NT2/D1 (cell line): ENCODE measurements around the gene PKNOX2.

Experiments used
- DNase-seq: peaks from one replicate; pipeline ENCODE4 v3.0.0-alpha.2; 2011; ENCODE audit warnings: low read depth, low spot score
- H3K27me3 ChIP-seq: 2 replicates; pipeline ENCODE4 v1.6.0; 2011; ENCODE audit warnings: mild to moderate bottlenecking; ENCODE audit not compliant: insufficient read length, insufficient read depth
- H3K36me3 ChIP-seq: 2 replicates; pipeline ENCODE4 v1.6.1; 2011; ENCODE audit warnings: mild to moderate bottlenecking, low read length, mixed read lengths; ENCODE audit not compliant: insufficient read depth, insufficient read length
- H3K4me1 ChIP-seq: 2 replicates; pipeline ENCODE4 v1.5.1; 2011; ENCODE audit not compliant: insufficient read depth, insufficient read length
- H3K4me3 ChIP-seq: 2 replicates; pipeline ENCODE4 v1.5.1; 2011; ENCODE audit warnings: low read depth; ENCODE audit not compliant: insufficient read length
- H3K9ac ChIP-seq: 2 replicates; pipeline ENCODE4 v1.6.0; 2011; ENCODE audit warnings: low read depth; ENCODE audit not compliant: insufficient read length
- H3K9me3 ChIP-seq: 2 replicates; pipeline ENCODE4 v1.5.1; 2011; ENCODE audit warnings: mild to moderate bottlenecking, low read length; ENCODE audit not compliant: insufficient read depth
- SUZ12 ChIP-seq: IDR thresholded peaks from 2 replicates; pipeline ENCODE4 v1.6.1; 2011; ENCODE audit not compliant: insufficient read length, insufficient read depth; ENCODE audit errors: extremely low read depth
- YY1 ChIP-seq: IDR thresholded peaks from 2 replicates; pipeline ENCODE4 v1.6.1; 2011; ENCODE audit not compliant: insufficient read length, insufficient read depth
- ZNF274 ChIP-seq: IDR thresholded peaks from 2 replicates; pipeline ENCODE4 v1.6.1; 2011; ENCODE audit warnings: mild to moderate bottlenecking, low read depth, low read length

The PKNOX2 gene

DNA sequence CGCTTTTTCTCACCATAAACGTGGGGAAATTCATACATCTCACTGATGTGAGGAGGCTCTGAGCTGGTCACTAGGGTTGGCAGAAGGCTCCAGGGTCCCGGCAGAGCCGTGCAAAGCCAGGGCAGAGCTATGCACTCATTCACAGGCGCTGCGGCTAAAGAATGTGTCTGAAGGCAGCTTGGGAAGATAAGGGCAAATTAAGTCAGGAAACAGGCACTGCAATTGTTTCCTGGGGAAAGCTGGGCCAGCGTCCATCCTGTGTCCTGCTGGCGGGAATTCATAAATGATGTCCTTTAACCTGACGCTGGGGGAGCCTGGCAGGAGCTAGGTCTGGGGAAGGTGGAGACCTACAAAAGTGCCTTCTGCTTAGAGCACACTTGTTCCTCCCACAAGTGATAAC is 27.6 kb downstream of the PKNOX2 start:
- Histone ChIP-seq H3K4me1 (peaks cover 2% of the 10 kb centered on the region), H3K4me3 (no peak overlapping the region), H3K9ac (no peak overlapping the region), H3K36me3 (peaks cover 6% of the 10 kb centered on the region), H3K27me3 (no peaks in the 10 kb centered on the region), H3K9me3 (peaks cover under 1% of the 10 kb centered on the region)
- TF ChIP-seq SUZ12 (no peak), ZNF274 (no peak), YY1 (no peak)
- DNase-seq, result no peak

DNA sequence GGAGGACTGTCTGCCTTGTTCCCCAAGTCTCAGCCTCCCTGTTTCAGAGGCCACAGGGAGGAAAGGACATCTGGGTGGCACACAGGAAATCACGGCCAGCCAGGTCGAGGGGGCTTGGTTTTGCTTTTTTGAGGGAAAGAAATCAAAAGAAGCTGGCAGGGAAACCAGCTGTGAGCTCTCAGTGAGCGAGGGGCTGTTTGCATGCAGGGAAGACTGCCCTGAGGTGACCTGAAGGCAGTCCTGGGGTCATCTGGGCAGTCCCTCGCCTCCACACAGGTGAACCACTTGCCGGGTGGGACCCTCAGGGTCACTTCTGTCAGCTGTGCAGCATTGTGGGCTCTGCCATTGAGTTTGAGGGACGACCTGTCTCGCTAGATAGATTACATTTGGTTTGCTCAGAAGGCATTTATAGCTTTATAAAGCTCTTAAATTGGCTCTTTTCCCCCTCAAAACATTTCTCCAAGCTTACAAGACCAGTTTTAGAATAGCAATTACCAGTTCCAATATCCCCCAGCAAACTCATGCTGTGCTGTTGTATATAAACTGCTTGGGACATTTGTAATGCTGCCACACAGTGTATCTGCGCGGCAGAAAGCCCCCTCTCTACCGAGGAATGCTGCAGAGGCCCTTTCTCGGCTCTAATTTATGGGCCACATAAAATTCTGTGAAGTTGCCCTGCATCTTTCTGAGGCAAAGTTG is 28.3 kb downstream of the PKNOX2 start:
- peaks cover 2% of the 10 kb centered on the region for H3K4me1 ChIP-seq

DNA sequence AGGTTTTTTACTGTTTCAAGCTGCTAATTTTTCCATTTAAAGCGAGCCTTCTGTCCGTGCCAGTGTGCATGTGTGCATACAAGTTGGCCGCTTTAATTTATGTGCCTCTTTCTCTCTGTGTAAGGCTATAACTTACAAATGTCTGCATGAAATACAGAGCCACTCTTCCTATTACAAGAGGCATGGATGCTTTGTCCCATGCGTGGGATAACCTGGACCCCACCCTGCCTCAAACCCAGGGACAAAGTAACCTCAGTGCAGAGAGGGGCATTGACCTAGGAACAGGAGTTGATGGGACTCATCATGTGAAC is 28.8 kb downstream of the PKNOX2 start:
- Histone ChIP-seq H3K4me1 (peaks cover 2% of the 10 kb centered on the region), H3K9me3 (no peaks in the 10 kb centered on the region; the same call in 1 of the 2 replicates), H3K36me3 (peaks cover 6% of the 10 kb centered on the region), H3K9ac (no peak overlapping the region), H3K4me3 (no peak overlapping the region), H3K27me3 (no peaks in the 10 kb centered on the region)
- TF ChIP-seq SUZ12 (no peak), ZNF274 (no peak), YY1 (no peak)
- no peak for DNase-seq

More for the DNA sequence above, 28.3 kb downstream of the PKNOX2 start:
- H3K9ac ChIP-seq, result no peak overlapping the region
- peaks cover 6% of the 10 kb centered on the region for H3K36me3 ChIP-seq
- TF ChIP-seq SUZ12, result no peak
- no peak for TF ChIP-seq YY1
- no peak for TF ChIP-seq ZNF274
- no peaks in the 10 kb centered on the region for H3K27me3 ChIP-seq
- H3K4me3 ChIP-seq, result no peak overlapping the region
- no peaks in the 10 kb centered on the region; the same call in 1 of the 2 replicates for H3K9me3 ChIP-seq
- DNase-seq, result no peak

DNA sequence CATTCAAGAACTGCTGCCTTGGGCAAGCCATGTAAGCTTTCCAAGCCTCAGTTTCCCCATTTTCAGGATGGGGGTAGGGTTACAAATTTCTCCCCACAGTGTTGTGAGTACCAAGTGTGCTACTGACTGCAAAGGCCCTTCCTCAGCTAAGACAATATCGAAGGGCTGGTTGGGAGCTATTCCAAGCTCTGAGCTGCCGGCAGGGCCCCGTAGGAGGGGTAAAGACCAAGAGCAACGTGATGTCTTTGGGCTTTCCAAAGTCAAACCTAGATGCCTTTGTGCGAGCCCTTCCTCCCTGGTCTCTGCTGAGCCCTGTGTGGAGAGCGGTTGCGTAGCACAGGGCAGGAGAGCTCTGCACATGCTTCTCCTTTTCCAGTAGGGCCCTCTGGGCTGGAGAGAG is 29.3 kb downstream of the PKNOX2 start:
- Histone ChIP-seq H3K36me3 (peaks cover 6% of the 10 kb centered on the region), H3K9me3 (no peaks in the 10 kb centered on the region; the same call in 1 of the 2 replicates), H3K4me1 (peaks cover 2% of the 10 kb centered on the region), H3K27me3 (no peaks in the 10 kb centered on the region), H3K9ac (no peak overlapping the region), H3K4me3 (no peak overlapping the region)
- DNase-seq, result no peak
- TF ChIP-seq SUZ12 (no peak), YY1 (no peak)

DNA sequence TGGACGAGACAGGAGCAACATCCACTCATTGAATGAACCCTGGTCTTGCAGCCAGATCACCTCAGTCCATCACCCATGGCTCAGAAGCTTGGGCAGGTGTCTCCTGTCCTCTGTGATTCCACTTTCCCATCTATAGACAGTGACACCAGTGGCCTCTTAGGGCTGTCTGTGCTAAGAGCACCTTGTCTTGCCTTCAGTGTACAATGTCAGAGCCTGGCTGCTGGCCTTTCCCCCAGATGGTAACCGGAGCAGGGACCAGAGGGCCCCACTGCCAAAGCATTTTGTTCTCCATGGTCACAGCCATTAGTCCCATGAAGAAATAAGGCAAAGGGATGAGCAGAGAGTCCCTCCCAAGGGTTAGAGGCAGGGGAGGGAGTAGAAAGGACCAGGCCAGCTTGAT is 35.4 kb downstream of the PKNOX2 start:
- Histone ChIP-seq H3K4me3 (no peak overlapping the region), H3K36me3 (no peaks in the 10 kb centered on the region), H3K4me1 (peaks cover 13% of the 10 kb centered on the region), H3K27me3 (no peaks in the 10 kb centered on the region), H3K9ac (no peak overlapping the region), H3K9me3 (no peaks in the 10 kb centered on the region)
- no peak for TF ChIP-seq ZNF274
- TF ChIP-seq SUZ12, result no peak
- no peak for TF ChIP-seq YY1
- DNase-seq, result no peak

DNA sequence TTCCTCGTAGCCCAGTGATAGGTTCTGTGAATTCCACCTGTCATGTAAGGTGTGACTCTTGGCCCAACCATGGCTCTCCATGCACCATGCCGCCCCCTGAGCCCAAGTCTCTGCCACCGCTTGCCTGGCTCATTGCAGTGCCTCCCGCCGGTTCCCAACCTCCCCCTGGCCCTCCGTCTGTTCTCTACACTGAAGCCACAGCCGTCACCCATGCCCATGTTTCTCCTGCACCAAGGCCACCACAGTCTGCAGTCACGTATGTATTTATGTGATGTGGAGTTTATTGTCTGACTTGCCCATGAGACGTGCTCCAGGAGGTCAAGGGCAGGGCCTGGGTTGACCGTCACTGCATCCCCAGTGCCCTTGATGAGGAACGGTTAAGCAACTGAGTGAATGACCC is 35.9 kb downstream of the PKNOX2 start:
- no peaks in the 10 kb centered on the region for H3K27me3 ChIP-seq
- no peaks in the 10 kb centered on the region for H3K9me3 ChIP-seq
- H3K9ac ChIP-seq, result no peak overlapping the region
- peaks cover 13% of the 10 kb centered on the region for H3K4me1 ChIP-seq
- H3K4me3 ChIP-seq, result no peak overlapping the region
- no peaks in the 10 kb centered on the region for H3K36me3 ChIP-seq
- TF ChIP-seq YY1, result no peak
- no peak for TF ChIP-seq SUZ12
- no peak for TF ChIP-seq ZNF274
- DNase-seq, result no peak

DNA sequence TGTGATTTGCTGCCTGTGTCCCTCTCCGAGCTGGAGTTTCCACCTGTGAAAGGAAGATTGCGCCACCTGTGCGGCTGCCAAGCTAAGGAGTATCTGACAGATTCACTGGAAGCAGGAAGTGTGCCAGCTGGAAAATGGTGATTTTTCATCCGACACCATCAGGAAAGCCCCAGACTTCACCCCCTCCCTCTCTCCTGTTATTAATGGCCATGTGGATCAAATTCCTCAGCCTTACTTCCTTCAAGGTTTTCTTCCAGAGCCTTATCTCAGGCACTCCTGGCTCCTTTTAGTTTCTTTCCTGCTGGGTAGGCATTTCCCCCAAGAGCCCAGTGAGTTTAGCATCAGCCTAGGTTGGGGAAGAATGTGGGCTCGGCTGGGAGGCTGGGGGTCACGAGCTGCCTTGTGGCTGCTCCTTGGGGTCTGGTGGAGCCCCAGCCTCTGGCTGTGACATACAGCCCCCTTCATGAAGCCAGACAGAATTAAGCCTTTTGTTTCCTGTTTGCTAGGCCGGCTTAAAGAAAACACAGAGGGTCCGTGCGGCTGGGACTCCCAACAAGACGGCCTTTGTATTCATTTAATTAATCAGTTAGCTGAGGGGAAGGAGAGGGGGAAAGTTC is 37.1 kb downstream of the PKNOX2 start:
- no peaks in the 10 kb centered on the region for H3K27me3 ChIP-seq
- TF ChIP-seq ZNF274, result no peak
- TF ChIP-seq YY1, result no peak
- no peak for TF ChIP-seq SUZ12
- H3K36me3 ChIP-seq, result no peaks in the 10 kb centered on the region
- H3K4me3 ChIP-seq, result no peak overlapping the region
- peaks cover 11% of the 10 kb centered on the region for H3K4me1 ChIP-seq
- no peak for DNase-seq
- H3K9me3 ChIP-seq, result no peaks in the 10 kb centered on the region
- no peak overlapping the region for H3K9ac ChIP-seq
